K562 (cell line): ENCODE data around the gene AQP5. TPM values are rescaled to one million over a fixed set of nuclear protein-coding genes. Genes with fewer than 3 reads are reported as not detected.

Source experiments
- ATAC-seq: fragments of 200-7000 bp; cut with Tn5 transposase; 3 replicates; pipeline ENCODE4 v1.9.1; 2020; ENCODE audit warnings: moderate library complexity
- BruUV-seq: library from RNA; stranded (reverse); fragments of 400-500 nt; replicated peaks from 2 replicates; lab custom pipeline; 2021; lab: Mats Ljungman, UMichigan
- CTCF ChIA-PET: fragments of 300-600 bp; formaldehyde crosslinking; extraction: SDS; loops from one replicate; lab custom pipeline; 2021; ENCODE audit warnings: low intra/inter-chr PET ratio; lab: Yijun Ruan, JAX
- POLR2A ChIA-PET: fragments of 300-600, 350-650 bp; sonication (Branson Sonifier 250); formaldehyde crosslinking; extraction: SDS; loops from one replicate; lab custom pipeline; 2021; ENCODE audit warnings: antibody characterized with exemption, inconsistent platforms; lab: Yijun Ruan, JAX
- DNase-seq, 4 experiments: peaks; one replicate each; pipeline versions ENCODE4 v3.0.0 to v3.0.0-alpha.2; 2011 to 2018; ENCODE audit warnings: low spot score in 3 of 4, mixed read lengths in 3 of 4; ENCODE audit errors: extremely low read depth in 1 of 4
- FAIRE-seq: peaks from 2 replicates; lab custom pipeline; 2011; peaks lifted over from hg19 to GRCh38; lab: Jason Lieb, UNC
- H2AFZ ChIP-seq: 2 replicates; pipeline ENCODE4 v1.6.0; 2011; ENCODE audit warnings: low read depth, low read length, control low read depth, inconsistent platforms
- H3K27ac ChIP-seq: fragments of 200-600 bp; 3 replicates; pipeline ENCODE4 v1.8.0; 2011; ENCODE audit warnings: low read depth, mild to moderate bottlenecking, control low read depth, inconsistent platforms, low read length, moderate library complexity, mixed read lengths; ENCODE audit errors: extremely low read depth
- H3K27me3 ChIP-seq, 2 experiments: fragments of 300-600 bp in 1 of 2; 2 replicates in 1 of 2; 3 replicates in 1 of 2; pipeline versions ENCODE4 v1.6.0 to v1.8.0; 2011; ENCODE audit warnings: inconsistent platforms in 2 of 2, low read length in 2 of 2, mild to moderate bottlenecking in 1 of 2, mixed read lengths in 1 of 2, moderate library complexity in 1 of 2; ENCODE audit not compliant: control insufficient read depth in 2 of 2, insufficient read depth in 2 of 2
- H3K36me3 ChIP-seq: fragments of 300-600 bp; 3 replicates; pipeline ENCODE4 v1.8.0; 2011; ENCODE audit warnings: mild to moderate bottlenecking, low read length, inconsistent platforms; ENCODE audit not compliant: control insufficient read depth, insufficient read depth
- H3K4me1 ChIP-seq, 2 experiments: fragments of 200-600 bp in 1 of 2; replicated peaks in 1 of 2; 2 replicates in 1 of 2; 3 replicates in 1 of 2; pipeline versions ENCODE4 v1.5.1 to v1.8.0; 2011; ENCODE audit warnings: inconsistent platforms in 2 of 2, low read length in 2 of 2, mild to moderate bottlenecking in 1 of 2, mixed read lengths in 1 of 2, moderate library complexity in 1 of 2; ENCODE audit not compliant: control insufficient read depth in 2 of 2, insufficient read depth in 2 of 2
- H3K4me2 ChIP-seq: 2 replicates; pipeline ENCODE4 v1.6.1; 2011; ENCODE audit warnings: low read length, control low read depth, inconsistent platforms, mixed read lengths; ENCODE audit not compliant: insufficient read depth
- H3K4me3 ChIP-seq: fragments of 200-600 bp; sonication (generic), shearing (Covaris generic); 2 replicates; pipeline ENCODE4 v1.5.1; 2016; ENCODE audit warnings: control low read depth, inconsistent platforms
- H3K79me2 ChIP-seq: fragments of 200-600 bp; 3 replicates; pipeline ENCODE4 v1.8.0; 2011; ENCODE audit warnings: low read length, inconsistent platforms; ENCODE audit not compliant: control insufficient read depth, insufficient read depth
- H3K9ac ChIP-seq, 2 experiments: 2 replicates each; pipeline versions ENCODE4 v1.6.0 to v1.6.1; 2011; ENCODE audit warnings: low read depth in 2 of 2, low read length in 2 of 2, control low read depth in 1 of 2, inconsistent platforms in 1 of 2, mild to moderate bottlenecking in 1 of 2, mixed read lengths in 1 of 2; ENCODE audit not compliant: insufficient read depth in 1 of 2
- H3K9me1 ChIP-seq: one replicate; pipeline ENCODE4 v1.6.0; 2011; ENCODE audit warnings: inconsistent platforms, mild to moderate bottlenecking, low read length, moderate library complexity; ENCODE audit not compliant: control insufficient read depth, insufficient read depth
- H3K9me3 ChIP-seq: replicated peaks from 2 replicates; pipeline ENCODE4 v1.5.1; 2011; ENCODE audit warnings: low read depth, low read length, inconsistent platforms; ENCODE audit not compliant: control insufficient read depth, insufficient read depth
- H4K20me1 ChIP-seq: replicated peaks from 2 replicates; pipeline ENCODE4 v1.6.1; 2011; ENCODE audit warnings: low read length, inconsistent platforms, mixed read lengths; ENCODE audit not compliant: control insufficient read depth, insufficient read depth
- ATF6 ChIP-seq: sonication (generic); formaldehyde crosslinking; IDR thresholded peaks from 2 replicates; pipeline ENCODE4 v1.4.0; 2020; ENCODE audit warnings: mild to moderate bottlenecking, missing genetic modification reagents
- BCOR ChIP-seq: fragments of 450-650 bp; IDR thresholded peaks from 2 replicates; pipeline ENCODE4 v1.6.1; 2016
- COPS2 ChIP-seq: fragments of 450-650 bp; conservative IDR thresholded peaks from 2 replicates; pipeline ENCODE4 v1.6.1; 2016; ENCODE audit warnings: mild to moderate bottlenecking, moderate library complexity
- DIDO1 ChIP-seq: fragments of 450-650 bp; IDR thresholded peaks from 2 replicates; pipeline ENCODE4 v1.6.1; 2016; ENCODE audit warnings: low read depth, missing biosample characterization, missing genetic modification characterization
- GABPB2 ChIP-seq: fragments of 250-450 bp; sonication (Bioruptor Pico); conservative IDR thresholded peaks from 2 replicates; pipeline ENCODE4 v1.5.1; 2021; ENCODE audit warnings: mild to moderate bottlenecking
- KLF10 ChIP-seq: fragments of 250-450 bp; sonication (Bioruptor Pico); IDR thresholded peaks from 2 replicates; pipeline ENCODE4 v1.6.1; 2021; ENCODE audit warnings: matching md5 sums
- KLF16 ChIP-seq: IDR thresholded peaks from 2 replicates; pipeline ENCODE4 v1.6.1; 2016; ENCODE audit warnings: antibody characterized with exemption
- NFIX ChIP-seq: fragments of 250-450 bp; sonication (Bioruptor Pico); IDR thresholded peaks from 2 replicates; pipeline ENCODE4 v1.4.0; 2020; ENCODE audit warnings: low read depth, mild to moderate bottlenecking, moderate library complexity
- NUFIP1 ChIP-seq: fragments of 450-650 bp; IDR thresholded peaks from 2 replicates; pipeline ENCODE4 v1.6.1; 2018; ENCODE audit not compliant: partially characterized antibody
- PKNOX1 ChIP-seq: fragments of 450-650 bp; IDR thresholded peaks from 2 replicates; pipeline ENCODE4 v1.6.1; 2016
- SMAD3 ChIP-seq: fragments of 450-650 bp; formaldehyde crosslinking; conservative IDR thresholded peaks from 2 replicates; pipeline ENCODE4 v1.4.0; 2020; ENCODE audit warnings: mild to moderate bottlenecking
- ZNF197 ChIP-seq: fragments of 200-800 bp; sonication (Bioruptor generic); IDR thresholded peaks from 2 replicates; pipeline ENCODE4 v1.6.1; 2016; ENCODE audit warnings: low read depth, missing genetic modification characterization, missing compliant biosample characterization
- ZNF316 ChIP-seq: fragments of 450-650 bp; IDR thresholded peaks from 2 replicates; pipeline ENCODE4 v1.6.1; 2016
- WGBS: fragments of 100-300 bp; shearing (Covaris generic); methylation state at CpG from one replicate; pipeline ENCODE4 v1.1.6; 2016; ENCODE audit warnings: low coverage, mixed read lengths; ENCODE audit not compliant: insufficient coverage; ENCODE audit errors: missing lambda C conversion rate; 5-methylcytosine and 5-hydroxymethylcytosine counted together
- in situ Hi-C: fragments of 300-500 bp; cut with MboI; formaldehyde crosslinking; loops from 4 replicates; pipeline ENCODE4 v1.15.0; 2018; ENCODE audit warnings: inconsistent platforms, mixed read lengths
- intact Hi-C: fragments of 100-400 bp; cut with micrococcal nuclease; formaldehyde crosslinking; loops from 2 replicates; pipeline ENCODE4 v1.14.2; 2022
- polyA plus RNA-seq, 8 experiments: library from polyadenylated mRNA; depleted of rRNA in 4 of 8; stranded (reverse) in 5 of 8; unstranded in 3 of 8; fragments of >200 nt; fragmentation: Nextera tagmentation in 2 of 8; fragmentation: Illumina TruSeq in 1 of 8; extraction: Ambion mirVana in 2 of 8; extraction: Trizol in 1 of 8; gene quantifications; 2 replicates each; pipeline versions ENCODE4 v1.2.1 to v1.2.3, GENCODE V29; 2011 to 2014; ENCODE audit warnings: inconsistent platforms in 1 of 8, missing spikeins in 1 of 8
- total RNA-seq, 7 experiments: library from RNA; depleted of rRNA in 6 of 7; stranded (reverse); fragments of >200 nt in 6 of 7; fragmentation: Illumina TruSeq in 2 of 7; extraction: Trizol in 2 of 7; gene quantifications; 2 replicates each; pipeline versions ENCODE4 v1.2.1 to v1.2.3, GENCODE V29; 2011 to 2021; ENCODE audit warnings: low replicate concordance in 1 of 7
- TF ChIP-seq, protein P1 (sequence below): fragments of 450-650 bp; formaldehyde crosslinking; IDR thresholded peaks from 2 replicates; pipeline ENCODE4 v1.4.0; 2020; ENCODE audit warnings: mild to moderate bottlenecking, moderate library complexity

AQP5 gene
- total and polyA plus RNA-seq, 9 of the 15 experiments (the other 6 are each of a cell fraction or from before 2014, with no cell fraction given), result not detected

- H3K27me3 ChIP-seq, result peaks cover 0 to 37% of the 10 kb centered on the region in 2 experiments; a peak in 4 of 5 replicates
- no TSS peak for BruUV-seq
- H4K20me1 ChIP-seq, result no peaks in the 10 kb centered on the region
- no peaks in the 10 kb centered on the region for H3K9me1 ChIP-seq
- no peak overlapping the region for H3K4me2 ChIP-seq
- 63% methylated on average over 35 of the region's 37 CpGs for WGBS
- DNase-seq (no peak), ATAC-seq (no peak), FAIRE-seq (no peak)
- no peaks in the 10 kb centered on the region for H3K79me2 ChIP-seq
- peaks cover 10 to 20% of the 10 kb centered on the region in 2 experiments; a peak in 4 of 5 replicates for H3K4me1 ChIP-seq
- no peak overlapping the region for H3K4me3 ChIP-seq
- no peaks in the 10 kb centered on the region for H3K36me3 ChIP-seq
- POLR2A ChIA-PET, result no interaction called here
- H3K9me3 ChIP-seq, result no peaks in the 10 kb centered on the region
- intact Hi-C loops, result no loop called here
- no peak overlapping the region for H3K27ac ChIP-seq
- in situ Hi-C loops, result loop anchor here (5.0 kb wide), 1 partner anchor 95 kb away; no protein-coding TSS in a partner anchor
- no peak overlapping the region for H2AFZ ChIP-seq
- CTCF ChIA-PET, result no interaction called here
- no peak overlapping the region for H3K9ac ChIP-seq
- TF ChIP-seq NUFIP1, result no peak
- TF ChIP-seq DIDO1 (tag), result no peak
- TF ChIP-seq ATF6 (CRISPR knock-in tag), result no peak
- TF ChIP-seq GABPB2 (CRISPR knock-in tag), result no peak
- TF ChIP-seq, protein P1, sequence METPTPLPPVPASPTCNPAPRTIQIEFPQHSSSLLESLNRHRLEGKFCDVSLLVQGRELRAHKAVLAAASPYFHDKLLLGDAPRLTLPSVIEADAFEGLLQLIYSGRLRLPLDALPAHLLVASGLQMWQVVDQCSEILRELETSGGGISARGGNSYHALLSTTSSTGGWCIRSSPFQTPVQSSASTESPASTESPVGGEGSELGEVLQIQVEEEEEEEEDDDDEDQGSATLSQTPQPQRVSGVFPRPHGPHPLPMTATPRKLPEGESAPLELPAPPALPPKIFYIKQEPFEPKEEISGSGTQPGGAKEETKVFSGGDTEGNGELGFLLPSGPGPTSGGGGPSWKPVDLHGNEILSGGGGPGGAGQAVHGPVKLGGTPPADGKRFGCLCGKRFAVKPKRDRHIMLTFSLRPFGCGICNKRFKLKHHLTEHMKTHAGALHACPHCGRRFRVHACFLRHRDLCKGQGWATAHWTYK, result no peak
- TF ChIP-seq COPS2, result no peak
- TF ChIP-seq BCOR, result no peak
- no peak for TF ChIP-seq KLF10 (CRISPR knock-in tag)
- no peak for TF ChIP-seq SMAD3 (CRISPR knock-in tag)
- no peak for TF ChIP-seq ZNF197 (CRISPR knock-in tag)
- TF ChIP-seq ZNF316, result no peak
- no peak for TF ChIP-seq PKNOX1
- no peak for TF ChIP-seq KLF16
- no peak for TF ChIP-seq NFIX (CRISPR knock-in tag)
Measured at GRCh38 chr12:49961993-49962764, 507 bp downstream of the AQP5 start.
